HepG2 (cell line): ENCODE data around the gene ZCCHC10. TPM values are rescaled to one million over a fixed set of nuclear protein-coding genes. Genes with fewer than 3 reads are reported as not detected.
"Not testable (repeated sequence)": the region's sequence is repeated elsewhere in the genome, so short reads cannot be mapped to it uniquely, and the experiment has no call there.

ENCODE experiments used
- ATAC-seq: fragments of 200-7000 bp; cut with Tn5 transposase; 3 replicates; pipeline ENCODE4 v1.9.1; 2020; ENCODE audit warnings: mild to moderate bottlenecking, moderate library complexity
- BruUV-seq: library from RNA; stranded (reverse); fragments of 400-500 nt; replicated peaks from 2 replicates; lab custom pipeline; 2021; lab: Mats Ljungman, UMichigan
- CTCF ChIA-PET: fragments of 300-600 bp; formaldehyde crosslinking; extraction: SDS; loops from one replicate; lab custom pipeline; 2021; ENCODE audit warnings: low total read pairs, inconsistent platforms, low intra/inter-chr PET ratio; lab: Yijun Ruan, JAX
- POLR2A ChIA-PET: fragments of 350-600 bp; sonication (Branson Sonifier 250); formaldehyde crosslinking; loops from one replicate; lab custom pipeline; 2020; ENCODE audit warnings: antibody characterized with exemption, inconsistent platforms; lab: Yijun Ruan, JAX
- DNase-seq: peaks from one replicate; pipeline ENCODE4 v3.0.0-alpha.2; 2015; ENCODE audit warnings: low spot score
- FAIRE-seq: peaks from 3 replicates; lab custom pipeline; 2011; peaks lifted over from hg19 to GRCh38; lab: Jason Lieb, UNC
- H2AFZ ChIP-seq: one replicate; pipeline ENCODE4 v1.6.1; 2011; ENCODE audit warnings: low read length, inconsistent platforms
- H3K27ac ChIP-seq: fragments of 300-600 bp; 3 replicates; pipeline ENCODE4 v1.8.0; 2011; ENCODE audit warnings: mixed run types, mild to moderate bottlenecking, mixed read lengths, low read length, inconsistent platforms; ENCODE audit not compliant: insufficient read depth; ENCODE audit errors: extremely low read length
- H3K27me3 ChIP-seq, 2 experiments: fragments of 200-600 bp in 1 of 2; 2 replicates in 1 of 2; 3 replicates in 1 of 2; pipeline versions ENCODE4 v1.6.0 to v1.8.0; 2011; ENCODE audit warnings: low read length in 2 of 2, mild to moderate bottlenecking in 2 of 2, moderate library complexity in 2 of 2, inconsistent platforms in 1 of 2; ENCODE audit not compliant: insufficient read depth in 2 of 2, control insufficient read depth in 1 of 2
- H3K36me3 ChIP-seq, 2 experiments: fragments of 200-600 bp in 1 of 2; replicated peaks in 1 of 2; 2 replicates in 1 of 2; 3 replicates in 1 of 2; pipeline versions ENCODE4 v1.5.1 to v1.8.0; 2011; ENCODE audit warnings: low read length in 2 of 2, inconsistent platforms in 1 of 2; ENCODE audit not compliant: insufficient read depth in 2 of 2, control insufficient read depth in 1 of 2
- H3K4me1 ChIP-seq: 2 replicates; pipeline ENCODE4 v1.5.1; 2012; ENCODE audit warnings: low read length, inconsistent platforms; ENCODE audit not compliant: insufficient read depth
- H3K4me2 ChIP-seq: 2 replicates; pipeline ENCODE4 v1.6.0; 2011; ENCODE audit warnings: low read depth, low read length, inconsistent platforms
- H3K4me3 ChIP-seq, 3 experiments: fragments of 200-600 bp in 1 of 3; sonication (generic), shearing (Covaris generic) in 1 of 3; replicated peaks in 1 of 3; 2 replicates each; pipeline ENCODE4 v1.5.1; 2011 to 2016; ENCODE audit warnings: low read length in 3 of 3, inconsistent platforms in 2 of 3, low read depth in 2 of 3, mild to moderate bottlenecking in 2 of 3, control low read depth in 1 of 3, mixed read lengths in 1 of 3; ENCODE audit not compliant: insufficient read depth in 1 of 3
- H3K79me2 ChIP-seq: one replicate; pipeline ENCODE4 v1.6.1; 2011; ENCODE audit warnings: low read length, inconsistent platforms; ENCODE audit not compliant: insufficient read depth
- H3K9ac ChIP-seq: 2 replicates; pipeline ENCODE4 v1.6.0; 2011; ENCODE audit warnings: mild to moderate bottlenecking, low read depth, low read length, inconsistent platforms; ENCODE audit not compliant: insufficient read depth
- H3K9me3 ChIP-seq: 2 replicates; pipeline ENCODE4 v1.5.1; 2012; ENCODE audit warnings: mild to moderate bottlenecking, low read length
- H4K20me1 ChIP-seq: 2 replicates; pipeline ENCODE4 v1.6.0; 2011; ENCODE audit warnings: inconsistent platforms, mild to moderate bottlenecking, low read length, moderate library complexity; ENCODE audit not compliant: insufficient read depth
- ESRRA ChIP-seq: sonication (generic); formaldehyde crosslinking; IDR thresholded peaks from 2 replicates; pipeline ENCODE4 v1.5.1; 2020; ENCODE audit warnings: mild to moderate bottlenecking, low read depth, missing genetic modification reagents
- HMG20B ChIP-seq: conservative IDR thresholded peaks from 2 replicates; pipeline ENCODE4 v1.6.1; 2016; ENCODE audit warnings: missing genetic modification reagents, missing compliant biosample characterization
- HNRNPK ChIP-seq: fragments of 200-400 bp; formaldehyde crosslinking; IDR thresholded peaks from 2 replicates; pipeline ENCODE4 v1.6.1; 2018; ENCODE audit warnings: low read length, low read depth, moderate library complexity, mild to moderate bottlenecking; ENCODE audit not compliant: poor library complexity, severe bottlenecking
- POLR2AphosphoS5 ChIP-seq: IDR thresholded peaks from 2 replicates; pipeline ENCODE4 v1.6.1; 2012; ENCODE audit warnings: low read depth, low read length
- SP1 ChIP-seq, 2 experiments: fragments of 450-650 bp in 1 of 2; sonication (generic) in 1 of 2; formaldehyde crosslinking in 1 of 2; IDR thresholded peaks; 2 replicates each; pipeline versions ENCODE4 v1.4.0 to v1.6.1; 2016 to 2020; ENCODE audit warnings: missing genetic modification reagents in 1 of 2
- TCF7L2 ChIP-seq: IDR thresholded peaks from 2 replicates; pipeline ENCODE4 v1.6.1; 2011; ENCODE audit warnings: mild to moderate bottlenecking, low read depth, low read length, moderate library complexity
- ZNF253 ChIP-seq: sonication (generic); formaldehyde crosslinking; IDR thresholded peaks from 2 replicates; pipeline ENCODE4 v1.8.0; 2022; ENCODE audit warnings: mild to moderate bottlenecking, missing genetic modification reagents, borderline replicate concordance
- ZNF607 ChIP-seq: sonication (generic); formaldehyde crosslinking; IDR thresholded peaks from 2 replicates; pipeline ENCODE4 v1.5.1; 2020; ENCODE audit warnings: missing genetic modification reagents, mild to moderate bottlenecking, borderline replicate concordance
- ZNF784 ChIP-seq: sonication (generic); formaldehyde crosslinking; IDR thresholded peaks from 2 replicates; pipeline ENCODE4 v1.5.1; 2020; ENCODE audit warnings: missing genetic modification reagents, mild to moderate bottlenecking, borderline replicate concordance
- WGBS: methylation state at CpG from one replicate; pipeline ENCODE4 v1.1.6; 2017; ENCODE audit warnings: low lambda C conversion rate; 5-methylcytosine and 5-hydroxymethylcytosine counted together
- in situ Hi-C: cut with HindIII; loops from 2 replicates; pipeline ENCODE4 v1.10.0; 2017; ENCODE audit warnings: low pct_unique_long_range_greater_than_20kb; ENCODE audit not compliant: extremely low pct_ligation_motif_present
- intact Hi-C: fragments of 100-400 bp; cut with micrococcal nuclease; formaldehyde crosslinking; loops from one replicate; pipeline ENCODE4 v1.10.0; 2022; ENCODE audit not compliant: unreplicated experiment
- polyA plus RNA-seq, 8 experiments: library from polyadenylated mRNA; depleted of rRNA in 3 of 8; stranded (reverse) in 7 of 8; unstranded in 1 of 8; fragments of >200 nt; fragmentation: Illumina TruSeq in 4 of 8; extraction: Trizol in 4 of 8; gene quantifications; 2 replicates each; pipeline versions ENCODE4 v1.2.1 to v1.2.3, GENCODE V29; 2011 to 2016; ENCODE audit warnings: low read depth in 4 of 8, missing spikeins in 1 of 8, mixed read lengths in 1 of 8; ENCODE audit not compliant: insufficient read depth in 1 of 8
- total RNA-seq, 5 experiments: library from RNA; depleted of rRNA; stranded (reverse); fragments of >200 nt; fragmentation: Illumina TruSeq; extraction: Trizol; gene quantifications; 2 replicates each; pipeline ENCODE4 v1.2.3, GENCODE V29; 2016; ENCODE audit warnings: low read depth in 1 of 5

The ZCCHC10 gene
- total and polyA plus RNA-seq, 2 of the 13 experiments (the other 11 are each of a cell fraction or from before 2014, with no cell fraction given), result 40.7 to 48.2 TPM

DNA sequence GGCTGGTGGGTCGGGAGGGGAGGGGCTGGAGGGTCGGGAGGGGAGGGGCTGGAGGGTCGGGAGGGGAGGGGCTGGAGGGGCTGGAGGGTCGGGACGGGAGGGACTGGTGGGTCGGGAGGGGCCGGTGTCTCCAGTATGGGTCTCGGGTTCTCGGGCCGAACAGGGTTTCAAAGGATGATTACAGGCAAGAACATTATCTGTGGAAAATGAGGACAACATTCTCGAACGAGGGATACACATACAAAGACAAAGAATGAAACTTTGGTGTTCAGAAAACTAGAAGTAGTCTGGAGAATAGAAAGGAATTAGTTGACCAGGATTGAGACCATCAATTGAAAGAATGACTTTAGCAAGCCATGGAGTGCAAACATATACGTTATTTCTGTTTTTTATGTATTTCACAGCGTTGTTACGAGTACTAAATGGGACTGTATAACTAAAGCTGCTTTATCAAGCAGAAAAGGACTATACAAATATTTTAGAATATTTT, 360 bp upstream of the ZCCHC10 start (continued):
- TF ChIP-seq ZNF784, result peak; percentile 36; the same call in 1 of the 2 replicates
- no peak for TF ChIP-seq ZNF253 (CRISPR knock-in tag)
- TF ChIP-seq TCF7L2, result no peak
- TF ChIP-seq HMG20B (CRISPR knock-in tag), result no peak
- TF ChIP-seq POLR2AphosphoS5, result peak; percentile 44; the same call in 1 of the 2 replicates
- TF ChIP-seq HNRNPK, result peak; percentile 65
- no peak for TF ChIP-seq ZNF607 (CRISPR knock-in tag)
- no peak for TF ChIP-seq ESRRA (CRISPR knock-in tag)
- no peak for TF ChIP-seq SP1 (IDR thresholded peaks at IDR 0.05)
- TF ChIP-seq SP1 (CRISPR knock-in tag; IDR thresholded peaks at IDR 0.05), result 0 out of 2 replicates have a peak, but pooled peaks have one; percentile 7

GRCh38 chr5:133019471-133019870, 6.9 kb downstream of the ZCCHC10 start:
- in situ Hi-C loops, POLR2A ChIA-PET, H3K4me3 ChIP-seq, H3K9ac ChIP-seq, BruUV-seq, H2AFZ ChIP-seq, H3K4me2 ChIP-seq, H4K20me1 ChIP-seq, H3K27ac ChIP-seq, H3K9me3 ChIP-seq, ATAC-seq, DNase-seq, H3K27me3 ChIP-seq, CTCF ChIA-PET, FAIRE-seq: not testable (repeated sequence)
- intact Hi-C loops, result loop anchor here (5.0 kb wide), 1 partner anchor 33 kb away; the partner anchor contains the start of gene HSPA4
- Histone ChIP-seq H3K79me2 (peaks cover 44% of the 10 kb centered on the region), H3K4me1 (peaks cover 28% of the 10 kb centered on the region), H3K36me3 (peaks cover 8 to 17% of the 10 kb centered on the region in 2 experiments; a peak in 4 of 5 replicates)
- 95% methylated on average over 7 of the region's 7 CpGs for WGBS
